H1 (cell line): Measurements from ENCODE around the gene OR1E2. TPM values are rescaled to one million over a fixed set of nuclear protein-coding genes. Genes with fewer than 3 reads are reported as not detected.

Experiments used
- CTCF ChIA-PET: fragments of 300-600 bp; sonication (Branson Sonifier 250); formaldehyde crosslinking; loops from one replicate; lab custom pipeline; 2021; ENCODE audit not compliant: partially characterized antibody; lab: Charles Lee
- POLR2A ChIA-PET: fragments of 300-600 bp; sonication (Branson Sonifier 250); formaldehyde crosslinking; loops from one replicate; lab custom pipeline; 2021; ENCODE audit warnings: inconsistent platforms; ENCODE audit not compliant: partially characterized antibody; lab: Charles Lee
- DNase-seq, 2 experiments: peaks; one replicate each; pipeline versions ENCODE4 v3.0.0 to v3.0.0-alpha.2; 2010 to 2022; ENCODE audit warnings: low spot score in 2 of 2, low read depth in 1 of 2, mixed read lengths in 1 of 2
- FAIRE-seq: peaks from 2 replicates; lab custom pipeline; 2011; peaks lifted over from hg19 to GRCh38; lab: Jason Lieb, UNC
- H2AFZ ChIP-seq: 2 replicates; pipeline ENCODE4 v1.8.1; 2012; ENCODE audit warnings: low read length, inconsistent platforms
- H2AK5ac ChIP-seq: 2 replicates; pipeline ENCODE4 v1.6.1; 2013; ENCODE audit warnings: low read depth, low read length
- H2BK120ac ChIP-seq: replicated peaks from 2 replicates; pipeline ENCODE3; 2013; ENCODE audit warnings: low read depth, low read length, inconsistent platforms
- H2BK12ac ChIP-seq: 2 replicates; pipeline ENCODE4 v1.6.1; 2013; ENCODE audit warnings: low read depth, low read length
- H2BK15ac ChIP-seq: 2 replicates; pipeline ENCODE4 v1.6.1; 2013; ENCODE audit warnings: low read length
- H2BK20ac ChIP-seq: 2 replicates; pipeline ENCODE4 v1.6.1; 2013; ENCODE audit warnings: low read length
- H2BK5ac ChIP-seq: 2 replicates; pipeline ENCODE4 v1.6.1; 2013; ENCODE audit warnings: low read depth, low read length
- H3K14ac ChIP-seq: 2 replicates; pipeline ENCODE4 v1.6.1; 2013; ENCODE audit warnings: inconsistent platforms; ENCODE audit not compliant: insufficient read length
- H3K18ac ChIP-seq: 2 replicates; pipeline ENCODE4 v1.6.1; 2013; ENCODE audit warnings: low read length; ENCODE audit errors: extremely low read depth
- H3K23ac ChIP-seq: 2 replicates; pipeline ENCODE4 v1.6.1; 2013; ENCODE audit warnings: inconsistent platforms; ENCODE audit not compliant: insufficient read length
- H3K23me2 ChIP-seq: 2 replicates; pipeline ENCODE4 v1.6.1; 2013; ENCODE audit warnings: low read depth, low read length
- H3K27ac ChIP-seq: 2 replicates; pipeline ENCODE4 v1.6.1; 2011; ENCODE audit warnings: low read depth, low read length, inconsistent platforms
- H3K27me3 ChIP-seq, 4 experiments: replicated peaks in 1 of 4; 1 replicate in 1 of 4; 2 replicates in 3 of 4; pipeline versions ENCODE4 v1.6.1 to v1.8.1; 2011 to 2013; ENCODE audit warnings: low read length in 3 of 4, mild to moderate bottlenecking in 3 of 4, inconsistent platforms in 2 of 4, mixed read lengths in 2 of 4, moderate library complexity in 1 of 4; ENCODE audit not compliant: control insufficient read depth in 3 of 4, insufficient read depth in 3 of 4; ENCODE audit errors: extremely low read depth in 1 of 4
- H3K36me3 ChIP-seq, 4 experiments: 2 replicates each; pipeline versions ENCODE4 v1.6.1 to v1.8.1; 2011 to 2013; ENCODE audit warnings: mild to moderate bottlenecking in 4 of 4, low read length in 3 of 4, moderate library complexity in 2 of 4, control low read depth in 1 of 4, inconsistent platforms in 1 of 4; ENCODE audit not compliant: insufficient read depth in 4 of 4, control insufficient read depth in 2 of 4
- H3K4ac ChIP-seq: replicated peaks from 2 replicates; pipeline ENCODE3; 2013; ENCODE audit warnings: low read length, low read depth, mixed read lengths, inconsistent platforms; ENCODE audit not compliant: insufficient read length
- H3K4me1 ChIP-seq, 4 experiments: replicated peaks in 1 of 4; 1 replicate in 1 of 4; 2 replicates in 3 of 4; pipeline versions ENCODE4 v1.6.1 to v1.8.1; 2011 to 2013; ENCODE audit warnings: low read length in 3 of 4, inconsistent platforms in 2 of 4, mixed read lengths in 1 of 4; ENCODE audit not compliant: insufficient read depth in 4 of 4, control insufficient read depth in 3 of 4
- H3K4me2 ChIP-seq, 2 experiments: 2 replicates each; pipeline versions ENCODE4 v1.6.1 to v1.8.1; 2011 to 2013; ENCODE audit warnings: low read depth in 2 of 2, low read length in 2 of 2, control low read depth in 1 of 2, inconsistent platforms in 1 of 2, mild to moderate bottlenecking in 1 of 2; ENCODE audit not compliant: insufficient read depth in 1 of 2
- H3K4me3 ChIP-seq, 4 experiments: fragments of 200-600, 300-600 bp in 1 of 4; sonication (generic), shearing (Covaris generic), sonication (Bioruptor Twin) in 1 of 4; 2 replicates each; pipeline versions ENCODE4 v1.5.1 to v1.8.1; 2011 to 2016; ENCODE audit warnings: low read length in 4 of 4, low read depth in 3 of 4, control low read depth in 2 of 4, inconsistent platforms in 2 of 4, mild to moderate bottlenecking in 2 of 4, mixed read lengths in 1 of 4, moderate library complexity in 1 of 4; ENCODE audit not compliant: insufficient read depth in 2 of 4; ENCODE audit errors: extremely low read depth in 1 of 4
- H3K56ac ChIP-seq: replicated peaks from 2 replicates; pipeline ENCODE3; 2013; ENCODE audit warnings: low read depth, mild to moderate bottlenecking, mixed read lengths, low read length, inconsistent platforms; ENCODE audit not compliant: insufficient read length
- H3K79me1 ChIP-seq: 2 replicates; pipeline ENCODE4 v1.6.1; 2013; ENCODE audit warnings: low read depth, low read length, control low read depth
- H3K79me2 ChIP-seq, 2 experiments: 2 replicates each; pipeline versions ENCODE4 v1.6.1 to v1.8.1; 2012 to 2013; ENCODE audit warnings: low read length in 2 of 2, mild to moderate bottlenecking in 2 of 2, inconsistent platforms in 1 of 2; ENCODE audit not compliant: insufficient read depth in 2 of 2, control insufficient read depth in 1 of 2
- H3K9ac ChIP-seq, 4 experiments: replicated peaks in 1 of 4; 1 replicate in 1 of 4; 2 replicates in 3 of 4; pipeline versions ENCODE4 v1.6.1 to v1.8.1; 2011 to 2013; ENCODE audit warnings: low read depth in 3 of 4, low read length in 3 of 4, control low read depth in 2 of 4, mild to moderate bottlenecking in 2 of 4, moderate library complexity in 2 of 4, inconsistent platforms in 1 of 4; ENCODE audit errors: extremely low read depth in 1 of 4
- H3K9me3 ChIP-seq, 2 experiments: 2 replicates each; pipeline versions ENCODE4 v1.6.1 to v1.8.1; 2012 to 2013; ENCODE audit warnings: mild to moderate bottlenecking in 2 of 2, moderate library complexity in 2 of 2, control low read depth in 1 of 2, inconsistent platforms in 1 of 2, low read depth in 1 of 2, low read length in 1 of 2, mixed read lengths in 1 of 2; ENCODE audit not compliant: insufficient read depth in 2 of 2
- H4K20me1 ChIP-seq, 2 experiments: replicated peaks in 1 of 2; 2 replicates each; pipeline versions ENCODE3 to v1.8.1; 2011 to 2013; ENCODE audit warnings: inconsistent platforms in 2 of 2, low read length in 2 of 2, mild to moderate bottlenecking in 1 of 2; ENCODE audit not compliant: insufficient read depth in 2 of 2, control insufficient read depth in 1 of 2
- H4K5ac ChIP-seq: 2 replicates; pipeline ENCODE4 v1.6.1; 2013; ENCODE audit warnings: low read length, low read depth, mixed read lengths, inconsistent platforms; ENCODE audit not compliant: insufficient read length
- H4K8ac ChIP-seq: 2 replicates; pipeline ENCODE4 v1.8.0; 2013; ENCODE audit warnings: mild to moderate bottlenecking, moderate library complexity, low read length, inconsistent platforms; ENCODE audit not compliant: insufficient read depth; ENCODE audit errors: extremely low read depth
- H4K91ac ChIP-seq: replicated peaks from 2 replicates; pipeline ENCODE3; 2013; ENCODE audit warnings: low read length, mixed read lengths, inconsistent platforms; ENCODE audit not compliant: insufficient read length
- ATF2 ChIP-seq: IDR thresholded peaks from 2 replicates; pipeline ENCODE4 v1.6.1; 2012; ENCODE audit warnings: low read length, inconsistent platforms
- CBX8 ChIP-seq: fragments of 300-800, 300-1000 bp; sonication (generic); IDR thresholded peaks from 2 replicates; pipeline ENCODE4 v1.7.1; 2016; ENCODE audit warnings: low read depth, low read length, borderline replicate concordance
- EZH2 ChIP-seq: fragments of 200-600 bp; sonication (generic); IDR thresholded peaks from 2 replicates; pipeline ENCODE4 v1.7.1; 2012; ENCODE audit warnings: low read depth, mild to moderate bottlenecking, moderate library complexity, low read length, inconsistent platforms; ENCODE audit not compliant: severe bottlenecking
- GABPA ChIP-seq: IDR thresholded peaks from 2 replicates; pipeline ENCODE4 v1.6.1; 2011; ENCODE audit warnings: mild to moderate bottlenecking, low read length, moderate library complexity, borderline replicate concordance; ENCODE audit not compliant: insufficient read depth
- JUN ChIP-seq: IDR thresholded peaks from 2 replicates; pipeline ENCODE4 v1.6.1; 2011; ENCODE audit warnings: low read depth, mild to moderate bottlenecking, improper control_type of control experiment, low read length
- KDM5A ChIP-seq: fragments of 200-600 bp; IDR thresholded peaks from 2 replicates; pipeline ENCODE4 v1.7.1; 2012; ENCODE audit warnings: mild to moderate bottlenecking, low read length, inconsistent platforms, mixed read lengths
- MAX ChIP-seq: IDR thresholded peaks from 2 replicates; pipeline ENCODE4 v1.6.1; 2012; ENCODE audit warnings: inconsistent platforms
- SP2 ChIP-seq: IDR thresholded peaks from 2 replicates; pipeline ENCODE4 v1.6.1; 2012; ENCODE audit warnings: mild to moderate bottlenecking, low read length, inconsistent platforms
- TAF7 ChIP-seq: optimal IDR thresholded peaks from 2 replicates; pipeline ENCODE3; 2011; ENCODE audit warnings: low read depth, mild to moderate bottlenecking, inconsistent platforms, low read length, moderate library complexity, borderline replicate concordance
- WGBS, 2 experiments: shearing (Covaris generic) in 1 of 2; methylation state at CpG; one replicate each; pipeline versions ENCODE4 v1.1.6 to v1.1.7; 2013 to 2015; ENCODE audit warnings: low lambda C conversion rate in 2 of 2, mixed read lengths in 2 of 2, inconsistent platforms in 1 of 2, low coverage in 1 of 2, missing lambda C conversion rate in 1 of 2; ENCODE audit not compliant: insufficient replicate concordance in 2 of 2, insufficient coverage in 1 of 2, insufficient read length in 1 of 2; ENCODE audit errors: extremely low coverage in 1 of 2, missing lambda C conversion rate in 1 of 2; 5-methylcytosine and 5-hydroxymethylcytosine counted together
- polyA plus RNA-seq, 7 experiments: library from polyadenylated mRNA; depleted of rRNA in 3 of 7; stranded (reverse) in 5 of 7; unstranded in 2 of 7; fragments of >200 nt in 5 of 7; fragments of 200-250 nt in 2 of 7; gene quantifications; 1 replicate in 5 of 7; 2 replicates in 1 of 7; 4 replicates in 1 of 7; pipeline versions ENCODE4 v1.2.1 to v1.2.3, GENCODE V29; 2011 to 2013; ENCODE audit warnings: missing spikeins in 2 of 7, mixed read lengths in 2 of 7
- total RNA-seq: library from RNA; stranded (reverse); fragmentation: NEBNext Ultra II Directional; extraction: Animal tissue kit (Norgen Biotek cat#: 25700); gene quantifications from 2 replicates; pipeline ENCODE4 v1.2.1, GENCODE V29; 2021

OR1E2 gene
- total and polyA plus RNA-seq, 2 of the 8 experiments (the other 6 are each of a cell fraction or from before 2014, with no cell fraction given), result not detected

- Histone ChIP-seq H4K91ac (no peak within 1 kb of the TSS), H3K23ac (no peak within 1 kb of the TSS), H3K4ac (no peak within 1 kb of the TSS), H3K9ac (no peak within 1 kb of the TSS), H3K79me1 (no peaks in the 10 kb centered on the region), H2BK120ac (no peak within 1 kb of the TSS), H3K23me2 (no peaks in the 10 kb centered on the region), H4K8ac (peak within 1 kb of the TSS; percentile 89; the same call in 1 of the 2 replicates), H4K5ac (no peak within 1 kb of the TSS), H3K18ac (no peak within 1 kb of the TSS), H2AFZ (no peak within 1 kb of the TSS), H3K79me2 (no peaks in the 10 kb centered on the region), H3K14ac (no peak within 1 kb of the TSS), H3K27ac (no peak within 1 kb of the TSS), H2BK5ac (no peak within 1 kb of the TSS), H3K4me1 (no peaks in the 10 kb centered on the region; a peak in 1 of 7 replicates), H3K9me3 (peaks cover 21 to 41% of the 10 kb centered on the region in 2 experiments; a peak in 3 of 4 replicates), H3K4me3 (peak within 1 kb of the TSS in 1 of 4 experiments; percentile 12; a peak in 1 of 8 replicates), H2AK5ac (no peak within 1 kb of the TSS), H3K27me3 (no peaks in the 10 kb centered on the region; a peak in 1 of 7 replicates), H2BK20ac (no peak within 1 kb of the TSS), H2BK12ac (no peak within 1 kb of the TSS), H2BK15ac (no peak within 1 kb of the TSS), H3K4me2 (peak within 1 kb of the TSS in 1 of 2 experiments; percentile 49; a peak in 1 of 4 replicates), H3K36me3 (no peaks in the 10 kb centered on the region), H4K20me1 (no peaks in the 10 kb centered on the region), H3K56ac (no peak within 1 kb of the TSS)
- ChIA-PET POLR2A (no interaction called here), CTCF (no interaction called here)
- FAIRE-seq (no peak), DNase-seq (no peak)
- 89% methylated on average over 71 of the region's 92 CpGs; no CpG with 5 or more reads in 1 of the 2 experiments for WGBS, 2 experiments
- TF ChIP-seq CBX8 (no peak), TAF7 (no peak), EZH2 (no peak), JUN (no peak), SP2 (no peak), KDM5A (no peak), MAX (no peak), GABPA (no peak), ATF2 (no peak)
Observed at GRCh38 chr17:3385869-3386816, 47.5 kb downstream of the OR1E2 start, which contains the start of gene OR3A2. Gene OR3A2, minus strand, starts transcription at chr17:3386308.
